Heart right ventricle (tissue), 16 donors: ENCODE data around the gene METAP1D. TPM values are rescaled to one million over a fixed set of nuclear protein-coding genes. Genes with fewer than 3 reads are reported as not detected.

ENCODE experiments used
- ATAC-seq, 8 donors: fragments of 200-7000 bp; cut with Tn5 transposase; one replicate each; pipeline ENCODE4 v1.9.1; 2020; ENCODE audit warnings: mild to moderate bottlenecking in 8 of 8, moderate library complexity in 8 of 8, moderate number of reproducible peaks in 1 of 8
- DNase-seq, 2 donors: peaks; one replicate each; pipeline ENCODE4 v3.0.0-alpha.2; 2020
- H3K27ac ChIP-seq, 10 donors: fragments of 200-600 bp; sonication (generic) in 2 of 10; one replicate each; pipeline versions ENCODE4 v1.5.0 to v1.8.0; 2020 to 2022; ENCODE audit warnings: mild to moderate bottlenecking in 3 of 10
- H3K27me3 ChIP-seq, 7 donors: fragments of 200-600 bp; one replicate each; pipeline ENCODE4 v1.8.0; 2021 to 2022; ENCODE audit warnings: mild to moderate bottlenecking in 2 of 7
- H3K36me3 ChIP-seq, 9 donors: fragments of 200-600 bp; sonication (generic) in 1 of 9; one replicate each; pipeline versions ENCODE4 v1.5.0 to v1.8.0; 2020 to 2022; ENCODE audit warnings: mild to moderate bottlenecking in 2 of 9
- H3K4me1 ChIP-seq, 9 donors: fragments of 200-600 bp; sonication (generic) in 1 of 9; one replicate each; pipeline versions ENCODE4 v1.5.0 to v1.8.0; 2020 to 2022; ENCODE audit warnings: mild to moderate bottlenecking in 4 of 9
- H3K4me3 ChIP-seq, 10 donors: fragments of 200-600 bp; sonication (generic) in 2 of 10; one replicate each; pipeline versions ENCODE4 v1.5.0 to v1.8.0; 2020 to 2022; ENCODE audit warnings: mild to moderate bottlenecking in 7 of 10, moderate library complexity in 2 of 10
- H3K9me3 ChIP-seq, 11 donors: fragments of 200-600 bp in 10 of 11; sonication (generic) in 2 of 11; one replicate each; pipeline versions ENCODE4 v1.5.0 to v1.8.0; 2013 to 2022; ENCODE audit warnings: mild to moderate bottlenecking in 2 of 11, control low read depth in 1 of 11, moderate library complexity in 1 of 11
- WGBS, 2 donors: extraction: QIAGEN DNeasy Blood & Tissue Kit; methylation state at CpG; one replicate each; pipeline ENCODE4 v1.1.7; 2013; ENCODE audit warnings: inconsistent platforms in 1 of 2; 5-methylcytosine and 5-hydroxymethylcytosine counted together
- intact Hi-C, 10 donors: fragments of 100-400 bp; cut with DNase I; formaldehyde crosslinking; loops; one replicate each; pipeline versions ENCODE4 v1.11.1 to v1.14.2; 2022
- polyA plus RNA-seq, 2 donors: library from polyadenylated mRNA; stranded (reverse); fragments of 200-250 nt; gene quantifications; one replicate each; pipeline ENCODE4 v1.2.3, GENCODE V29; 2013
- total RNA-seq, 10 donors: library from RNA; stranded (reverse); fragmentation: NEBNext Ultra II Directional in 3 of 10; extraction: Animal tissue kit (Norgen Biotek cat#: 25700) in 3 of 10; gene quantifications; one replicate each; pipeline versions ENCODE4 v1.2.1 to v1.2.4, GENCODE V29; 2021 to 2023
- TF ChIP-seq, protein P1 (sequence below), 9 donors: fragments of 200-600 bp; sonication (generic) in 2 of 9; IDR thresholded peaks; one replicate each; pipeline versions ENCODE4 v1.5.0 to v1.8.0; 2021 to 2022; ENCODE audit warnings: antibody characterized with exemption in 9 of 9, mild to moderate bottlenecking in 5 of 9, moderate library complexity in 1 of 9
- donor health status: Arrhythmogenic right ventricular cardiomyopathy.
- donor health status: ischemic (EF 13 %, LVEDD 7.1; RV severe dilation, severe dysfunction).
- donor health status: healthy with polysubstance abuse.
- donor health status: DM: no; HTN: yes; CAD: no.
- donor health status: DM: no; HTN: no; CAD: no.
- donor health status: ischemic (EF 25% LVEDD 6.9; RV normal size, moderate dysfunction).
- donor health status: ischemic (EF 25% LVEDD 5.7; RV mildly dilated, moderate dysfunction).
- donor health status: healthy.
- donor health status: DM: yes; HTN: yes; CAD: no.
- donor health status: Ischemic cardiomyopathy.
- donor health status: ischemic (EF 35%, LVEDD 5.7; RV mildly dilated, moderate dysfunction).
- donor health status: nonischemic (EF 11% LVEDD 7.7; RV severe dilation, severe dysfunction).
- donor health status: DM: yes; HTN: yes; CAD: no.
- donor health status: PGD.
- donor health status: ischemic (EF 29% LVEDD 5.4; RV normal size, mild dysfunction).
- donor health status: nonischemic (EF 23%, LVEDD 6.1; RV moderate dilation, normal function).

The METAP1D gene
- total and polyA plus RNA-seq, 12 donors: 3.4 to 8.3 (median 6.1) TPM

DNA sequence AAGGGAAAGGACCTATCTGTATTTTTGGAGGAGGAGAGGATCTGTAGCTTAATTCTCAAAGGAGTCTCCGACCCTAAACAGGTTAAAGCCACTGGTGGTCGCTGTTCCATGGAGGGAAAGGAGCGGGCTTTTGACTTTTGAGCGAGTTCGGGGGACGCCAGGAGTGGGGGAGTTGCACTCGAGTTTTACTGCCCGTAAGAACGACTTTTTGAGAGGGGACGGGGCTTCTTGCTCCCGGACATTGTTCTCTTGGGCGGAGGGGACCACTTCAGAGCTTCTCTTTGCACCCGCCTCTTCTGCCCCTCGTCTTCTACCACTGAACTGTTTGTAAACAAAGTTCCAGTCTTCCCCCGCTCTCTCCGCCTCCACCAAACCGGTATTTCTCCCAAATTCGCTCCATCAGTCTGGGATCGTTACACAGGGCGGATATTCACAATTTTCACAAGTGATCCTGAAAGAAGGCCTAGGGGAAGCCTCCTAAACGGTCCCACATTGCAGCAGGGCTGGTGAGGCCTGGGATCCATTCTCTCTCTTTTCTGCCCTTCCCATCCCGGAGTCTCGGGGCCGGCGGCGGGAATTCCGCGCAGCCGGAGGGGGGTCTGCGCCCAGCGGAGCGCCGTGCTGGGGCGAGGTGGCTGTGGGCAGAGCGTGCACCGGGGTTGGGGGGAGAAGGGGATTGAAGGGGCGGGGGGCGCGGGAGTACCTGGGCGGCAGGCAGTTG is 96.3 kb downstream of the METAP1D start:
- TF ChIP-seq, protein P1, sequence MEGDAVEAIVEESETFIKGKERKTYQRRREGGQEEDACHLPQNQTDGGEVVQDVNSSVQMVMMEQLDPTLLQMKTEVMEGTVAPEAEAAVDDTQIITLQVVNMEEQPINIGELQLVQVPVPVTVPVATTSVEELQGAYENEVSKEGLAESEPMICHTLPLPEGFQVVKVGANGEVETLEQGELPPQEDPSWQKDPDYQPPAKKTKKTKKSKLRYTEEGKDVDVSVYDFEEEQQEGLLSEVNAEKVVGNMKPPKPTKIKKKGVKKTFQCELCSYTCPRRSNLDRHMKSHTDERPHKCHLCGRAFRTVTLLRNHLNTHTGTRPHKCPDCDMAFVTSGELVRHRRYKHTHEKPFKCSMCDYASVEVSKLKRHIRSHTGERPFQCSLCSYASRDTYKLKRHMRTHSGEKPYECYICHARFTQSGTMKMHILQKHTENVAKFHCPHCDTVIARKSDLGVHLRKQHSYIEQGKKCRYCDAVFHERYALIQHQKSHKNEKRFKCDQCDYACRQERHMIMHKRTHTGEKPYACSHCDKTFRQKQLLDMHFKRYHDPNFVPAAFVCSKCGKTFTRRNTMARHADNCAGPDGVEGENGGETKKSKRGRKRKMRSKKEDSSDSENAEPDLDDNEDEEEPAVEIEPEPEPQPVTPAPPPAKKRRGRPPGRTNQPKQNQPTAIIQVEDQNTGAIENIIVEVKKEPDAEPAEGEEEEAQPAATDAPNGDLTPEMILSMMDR (IDR thresholded peaks at IDR 0.05): no peak
- H3K4me3 ChIP-seq: peak overlapping the region in 8 of 10 donors; percentile 17 to 53 (median 44)

DNA sequence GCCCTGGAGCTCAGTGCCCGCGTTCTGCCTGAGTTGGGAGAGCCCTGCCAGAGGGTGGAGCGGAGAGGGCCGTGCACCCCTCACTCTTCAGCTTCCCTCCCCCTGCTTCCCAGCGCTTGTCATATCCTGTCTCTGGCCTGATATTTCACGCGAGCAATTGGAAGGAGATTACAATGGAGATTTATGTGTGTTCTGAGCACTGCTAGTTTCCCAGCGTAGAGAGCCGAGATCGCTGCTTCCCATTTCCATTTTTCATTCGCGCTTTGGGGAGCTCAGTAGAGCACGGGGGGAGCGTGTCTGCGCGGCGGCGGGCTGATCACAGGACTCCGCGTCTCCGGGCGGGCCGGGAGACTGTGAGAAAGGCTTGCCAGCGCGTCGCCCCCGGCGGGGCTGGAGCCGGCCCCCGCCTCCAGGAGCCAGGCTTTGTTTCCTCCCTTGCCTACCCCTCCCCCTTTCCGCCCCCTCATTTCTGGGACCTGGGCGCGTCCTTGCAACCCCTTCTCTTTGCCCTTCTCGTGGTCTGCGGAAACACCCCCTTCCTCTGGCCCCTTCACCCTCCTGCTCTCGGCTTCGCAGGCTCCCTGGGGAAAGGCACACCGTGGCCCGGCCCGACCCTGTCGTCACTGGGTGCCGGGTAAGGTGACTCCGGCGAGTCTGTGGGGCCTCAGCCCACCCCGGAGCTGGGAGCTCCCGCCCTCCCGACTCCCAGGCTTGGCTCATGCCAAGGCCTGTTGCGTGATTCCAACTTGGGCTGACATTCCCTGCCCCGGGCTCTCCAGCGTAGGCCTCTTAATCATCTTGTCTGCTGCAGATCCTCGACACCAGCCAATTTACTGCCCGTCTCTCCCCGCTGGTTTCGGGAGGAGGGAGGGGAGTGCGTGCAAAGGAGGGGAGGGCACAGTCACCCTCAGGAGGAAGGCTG is 97.1 kb downstream of the METAP1D start:
- WGBS, 2 donors: 5 to 8% methylated on average over 52 to 55 of the region's 55 CpGs
- Histone ChIP-seq H3K4me3 (peak overlapping the region in 9 of 10 donors; percentile 11 to 53 (median 35)), H3K27me3 (peaks cover 95 to 100% (median 100%) of the 10 kb centered on the region in 7 donors), H3K4me1 (peaks cover 32 to 80% (median 68%) of the 10 kb centered on the region in 9 donors), H3K27ac (no peak overlapping the region), H3K9me3 (no peaks in the 10 kb centered on the region), H3K36me3 (no peaks in the 10 kb centered on the region)
- ATAC-seq (peak in 2 of 8 donors; percentile 5 to 15), DNase-seq (no peak)
- TF ChIP-seq, protein P1 (IDR thresholded peaks at IDR 0.05): no peak
- intact Hi-C loops: no loop called here

More for the DNA sequence above, 96.3 kb downstream of the METAP1D start:
- 5 to 7% methylated on average over 39 to 40 of the region's 40 CpGs for WGBS, 2 donors
- no peaks in the 10 kb centered on the region for H3K36me3 ChIP-seq
- H3K27ac ChIP-seq: no peak overlapping the region
- ATAC-seq (no peak), DNase-seq (no peak)
- intact Hi-C loops: no loop called here
- H3K27me3 ChIP-seq: peaks cover 95 to 100% (median 100%) of the 10 kb centered on the region in 7 donors
- H3K9me3 ChIP-seq: no peaks in the 10 kb centered on the region
- H3K4me1 ChIP-seq: peaks cover 28 to 72% (median 60%) of the 10 kb centered on the region in 9 donors

DNA sequence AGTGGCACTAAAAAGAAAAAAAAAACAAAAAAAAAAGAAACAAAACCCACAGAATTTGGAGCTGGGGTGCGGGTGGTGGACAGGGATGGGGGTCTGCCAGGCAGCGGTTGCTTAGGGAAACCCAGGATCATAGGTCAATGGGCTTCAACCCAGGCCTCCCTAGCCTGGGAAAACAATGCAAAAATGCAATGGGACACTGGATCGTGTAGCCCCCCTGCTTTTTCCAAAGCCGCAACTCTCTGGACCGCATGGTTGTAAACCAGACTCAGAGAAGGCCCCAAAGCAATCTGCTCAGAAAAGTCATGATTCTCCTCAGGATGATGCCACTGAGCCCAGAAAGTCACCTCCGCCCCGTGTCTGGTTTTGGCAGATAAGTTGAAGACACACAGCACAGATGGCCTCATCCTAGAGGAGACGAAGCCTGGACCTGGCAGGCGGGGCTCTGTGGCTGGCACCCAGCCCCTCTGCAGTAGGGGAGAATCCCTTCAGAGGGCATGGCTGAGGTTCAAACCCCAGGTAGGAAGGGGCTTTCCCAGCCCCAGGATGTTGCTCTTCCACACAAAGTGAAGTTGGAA is 97.9 kb downstream of the METAP1D start:
- TF ChIP-seq, protein P1 (IDR thresholded peaks at IDR 0.05): no peak
- Histone ChIP-seq H3K9me3 (no peaks in the 10 kb centered on the region), H3K27ac (no peak overlapping the region), H3K4me3 (no peak overlapping the region), H3K27me3 (peaks cover 95 to 100% (median 100%) of the 10 kb centered on the region in 7 donors), H3K36me3 (no peaks in the 10 kb centered on the region), H3K4me1 (peaks cover 36 to 87% (median 76%) of the 10 kb centered on the region in 9 donors)
- DNase-seq (no peak), ATAC-seq (no peak)
- 43 to 52% methylated on average over 9 of the region's 9 CpGs for WGBS, 2 donors
- intact Hi-C loops: no loop called here

DNA sequence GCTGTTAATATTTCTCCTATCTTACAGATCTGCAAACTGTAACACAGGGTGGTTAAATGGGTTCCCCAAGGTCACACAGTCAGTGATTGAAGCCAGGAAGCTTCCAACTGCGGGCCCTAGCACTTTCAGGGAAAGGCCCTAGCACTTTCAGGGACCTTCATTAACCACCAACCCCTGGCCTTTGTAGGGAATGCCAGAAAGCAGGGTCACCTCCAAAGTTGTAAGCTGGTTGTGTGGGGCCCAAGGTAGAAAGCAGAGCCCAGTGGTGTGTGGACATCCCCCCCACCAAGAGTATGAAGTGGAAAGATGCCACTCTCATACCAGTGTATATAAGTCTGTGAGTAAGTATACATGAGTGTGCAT is 98.5 kb downstream of the METAP1D start:
- H3K27ac ChIP-seq: no peak overlapping the region
- no peak overlapping the region for H3K4me3 ChIP-seq
- no peaks in the 10 kb centered on the region for H3K36me3 ChIP-seq
- 65 to 72% methylated on average over 1 of the region's 1 CpG for WGBS, 2 donors
- DNase-seq: no peak
- peaks cover 36 to 91% (median 82%) of the 10 kb centered on the region in 9 donors for H3K4me1 ChIP-seq
- H3K9me3 ChIP-seq: no peaks in the 10 kb centered on the region
- intact Hi-C loops: no loop called here
- ATAC-seq: no peak
- peaks cover 94 to 100% (median 100%) of the 10 kb centered on the region in 7 donors for H3K27me3 ChIP-seq
- TF ChIP-seq, protein P1 (IDR thresholded peaks at IDR 0.05): no peak
